SKM-1 treated with dmso at 0.1 percent for 144 hours (cell line): Measurements from ENCODE around the gene PPP1R13B.

Experiments used
- DNase-seq: peaks from one replicate; lab custom pipeline; 2025; ENCODE audit not compliant: unreplicated experiment; lab: John Stamatoyannopoulos, UW

The PPP1R13B gene

DNA sequence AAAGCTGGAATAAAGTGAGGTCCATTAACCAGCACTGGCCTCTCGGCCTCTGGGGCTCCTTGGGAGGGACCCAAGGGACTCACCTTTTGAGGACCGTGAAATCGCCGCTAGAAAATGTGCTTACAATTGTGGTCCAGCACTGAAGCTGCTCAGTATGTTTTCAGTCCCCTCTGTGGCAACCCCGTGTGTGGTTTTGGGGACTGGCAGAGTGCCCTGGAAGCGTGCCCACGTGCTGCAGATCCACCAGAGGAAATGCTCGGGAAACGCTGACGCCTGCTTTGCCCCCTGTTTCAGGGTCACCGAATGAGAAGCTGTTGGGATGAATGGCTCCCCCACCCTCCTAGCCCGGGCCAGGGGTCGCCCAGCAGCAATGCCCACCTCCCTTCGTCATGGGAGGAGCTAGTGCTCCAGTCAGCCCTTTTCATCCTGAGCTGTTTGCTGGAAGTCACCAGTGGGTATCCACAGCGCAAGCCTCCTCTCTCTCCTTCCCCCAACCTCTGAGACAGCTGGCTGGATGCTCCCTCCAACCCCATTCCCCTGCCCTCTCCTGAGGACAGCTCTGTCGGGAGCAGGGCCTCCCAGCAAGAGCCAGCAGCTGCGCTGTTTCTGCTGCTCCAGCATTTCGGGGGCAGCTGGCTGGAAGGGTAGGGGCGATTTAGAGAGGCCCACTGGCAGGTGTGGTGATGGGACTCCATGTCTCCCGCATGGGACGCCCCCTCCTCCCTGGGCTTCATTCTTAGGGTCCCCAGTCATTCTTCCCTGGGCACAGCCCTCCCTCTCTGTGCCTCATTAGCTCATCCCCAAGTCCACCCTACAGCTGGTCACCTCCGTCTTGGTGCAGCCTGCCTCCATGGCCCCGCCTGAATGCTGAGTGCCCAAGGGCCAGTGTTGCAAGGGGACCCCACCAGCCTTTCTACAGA is 33.2 kb upstream of the PPP1R13B start:
- DNase-seq = no peak

- no peak for DNase-seq
These were observed 32.4 kb upstream of the PPP1R13B start for GRCh38 chr14:103879570-103880347.

DNA sequence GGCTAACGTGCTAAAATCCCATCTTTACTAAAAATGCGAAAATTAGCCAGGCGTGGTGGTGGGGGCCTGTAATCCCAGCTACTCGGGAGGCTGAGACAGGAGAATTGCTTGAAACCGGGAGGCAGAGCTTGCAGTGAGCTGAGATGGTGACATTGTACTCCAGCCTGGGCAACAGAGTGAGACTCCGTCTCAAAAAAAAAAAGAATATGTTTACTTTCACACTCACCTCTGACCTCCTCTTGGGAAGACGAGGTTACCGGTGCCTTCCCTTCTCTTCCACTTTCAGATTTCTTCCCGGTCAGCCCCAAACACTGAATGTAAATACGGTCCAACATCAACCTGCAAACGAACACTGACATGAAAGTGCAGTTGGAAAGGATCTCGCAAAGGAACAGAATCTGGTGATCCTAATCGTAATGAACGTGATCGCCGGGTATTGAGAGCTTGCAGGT is 31.8 kb upstream of the PPP1R13B start:
- DNase-seq = no peak

GRCh38 chr14:103878180-103878579 is 30.8 kb upstream of the PPP1R13B start:
- DNase-seq = no peak

DNA sequence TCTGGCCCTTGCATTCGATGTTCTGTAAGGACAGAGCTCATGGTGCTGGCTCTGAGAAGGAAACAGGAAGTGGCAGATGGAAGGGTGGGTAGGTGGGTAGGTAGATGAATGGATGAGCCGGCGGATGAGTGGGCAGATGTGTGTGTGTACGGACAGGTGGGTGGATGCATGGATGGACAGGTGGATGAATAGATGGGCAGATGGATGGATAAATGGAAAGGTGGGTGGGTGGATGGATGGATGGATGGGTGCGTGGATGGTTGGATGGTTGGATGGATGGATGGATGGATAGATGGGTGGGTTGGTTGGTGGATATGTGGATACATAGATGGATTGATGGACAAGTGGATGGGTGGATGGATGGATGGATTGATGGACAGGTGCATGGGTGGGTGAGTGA is 27.6 kb upstream of the PPP1R13B start:
- DNase-seq = no peak

DNA sequence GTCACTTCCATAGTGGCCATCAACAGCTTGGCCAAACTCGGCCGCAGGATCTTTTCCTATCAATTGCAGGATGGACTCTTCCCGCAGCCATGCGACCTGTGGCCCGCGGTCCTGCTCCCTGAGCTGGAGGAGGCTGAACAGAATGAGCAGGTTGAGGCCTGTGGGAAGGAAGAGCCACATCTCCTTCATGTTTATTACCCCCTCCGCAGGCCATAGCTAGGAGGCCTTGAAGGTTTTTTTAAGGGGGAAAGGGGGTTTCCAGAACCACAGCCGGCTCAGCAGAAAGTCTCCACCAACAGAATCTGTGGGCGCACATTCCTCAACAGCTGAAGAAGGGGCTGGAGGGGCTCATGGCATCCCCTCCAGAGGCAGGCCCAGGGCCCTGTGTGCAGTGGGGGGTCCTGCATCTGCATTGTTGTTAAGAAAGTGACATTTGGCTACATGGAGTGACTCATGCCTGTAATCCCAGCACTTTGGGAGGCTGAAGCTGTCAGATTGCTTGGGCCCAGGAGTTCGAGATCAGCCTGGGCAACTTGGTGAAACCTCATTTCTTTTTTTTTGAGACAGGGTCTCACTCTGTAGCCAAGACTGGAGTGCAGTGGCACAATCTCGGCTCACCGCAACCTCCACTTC is 25.2 kb upstream of the PPP1R13B start:
- DNase-seq = no peak

DNA sequence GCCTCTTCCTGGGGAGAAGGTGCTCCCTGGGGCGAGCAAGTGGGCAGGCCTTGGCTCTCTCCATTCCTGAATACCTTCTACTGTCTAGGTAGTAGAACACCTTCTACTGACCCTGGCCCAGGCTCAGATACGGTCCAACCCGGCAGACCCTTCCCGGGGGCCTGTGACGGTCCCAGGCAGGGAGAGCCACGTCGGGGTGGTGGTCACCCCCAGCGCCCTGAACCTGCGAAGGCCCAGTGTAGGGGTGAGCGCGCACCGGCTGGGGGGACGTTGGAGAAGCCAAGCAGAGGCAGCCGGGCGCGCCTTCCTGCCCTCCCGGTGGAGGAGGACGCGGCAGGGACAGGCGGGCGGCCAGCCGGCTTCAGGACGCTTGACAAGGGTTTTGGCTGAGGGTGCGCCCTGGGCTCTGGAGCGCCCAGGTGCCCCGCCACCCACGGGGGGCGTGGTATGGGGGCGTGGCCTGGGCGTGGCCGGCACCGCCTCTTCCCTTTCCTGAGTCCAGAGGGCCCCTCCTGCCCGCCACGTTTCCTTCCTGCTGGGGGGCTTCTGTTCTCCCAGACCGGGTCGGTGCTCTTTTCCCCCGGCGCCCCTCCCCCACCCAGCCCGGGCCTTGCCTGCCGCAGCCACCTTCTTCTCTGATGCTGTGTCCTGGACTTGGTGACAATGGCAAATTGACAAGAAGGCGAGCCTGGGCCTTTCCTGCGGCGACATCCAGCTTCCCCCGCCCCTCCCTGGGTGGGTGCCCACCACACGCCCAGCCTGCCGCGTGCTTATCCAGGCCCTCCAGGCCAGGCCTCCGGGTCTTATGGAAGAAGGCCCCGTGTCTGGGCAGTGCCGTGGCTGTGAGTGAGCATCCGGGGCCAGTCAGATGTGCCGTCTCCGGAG is 24.5 kb upstream of the PPP1R13B start:
- no peak for DNase-seq

DNA sequence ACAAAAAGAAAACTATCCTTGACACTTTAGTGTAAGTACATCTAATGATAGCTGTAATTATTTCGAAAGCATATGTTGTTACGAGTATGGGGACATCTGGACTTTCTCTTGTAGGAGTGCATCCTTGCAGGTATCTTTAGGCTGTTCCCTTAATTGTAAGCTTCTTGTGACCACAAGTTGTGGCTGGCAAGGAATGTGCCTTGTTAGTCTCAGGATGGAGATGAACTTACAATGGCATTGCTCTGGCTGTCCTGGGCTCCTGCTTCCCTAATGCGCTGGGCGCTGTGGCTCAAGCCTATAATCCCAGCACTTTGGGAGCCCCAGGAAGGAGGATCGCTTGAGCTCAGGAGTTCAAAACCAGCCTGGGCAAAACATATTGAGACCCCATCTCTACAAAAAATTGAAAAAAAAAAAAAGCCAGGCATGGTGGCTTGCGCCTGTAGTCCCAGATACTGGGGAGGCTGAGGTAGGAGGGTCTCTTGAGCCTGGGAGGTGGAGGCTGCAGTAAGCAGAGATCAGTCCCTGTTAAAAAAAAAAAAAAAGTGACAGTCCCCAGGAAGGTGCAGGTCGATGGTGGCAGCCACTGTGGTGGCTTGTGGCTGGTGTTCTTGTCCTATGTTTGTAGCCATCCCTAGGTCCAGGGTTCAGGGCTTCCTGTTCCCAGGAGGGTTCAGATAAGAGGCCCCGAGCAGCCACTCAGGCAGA is 23.7 kb upstream of the PPP1R13B start:
- DNase-seq = no peak

DNA sequence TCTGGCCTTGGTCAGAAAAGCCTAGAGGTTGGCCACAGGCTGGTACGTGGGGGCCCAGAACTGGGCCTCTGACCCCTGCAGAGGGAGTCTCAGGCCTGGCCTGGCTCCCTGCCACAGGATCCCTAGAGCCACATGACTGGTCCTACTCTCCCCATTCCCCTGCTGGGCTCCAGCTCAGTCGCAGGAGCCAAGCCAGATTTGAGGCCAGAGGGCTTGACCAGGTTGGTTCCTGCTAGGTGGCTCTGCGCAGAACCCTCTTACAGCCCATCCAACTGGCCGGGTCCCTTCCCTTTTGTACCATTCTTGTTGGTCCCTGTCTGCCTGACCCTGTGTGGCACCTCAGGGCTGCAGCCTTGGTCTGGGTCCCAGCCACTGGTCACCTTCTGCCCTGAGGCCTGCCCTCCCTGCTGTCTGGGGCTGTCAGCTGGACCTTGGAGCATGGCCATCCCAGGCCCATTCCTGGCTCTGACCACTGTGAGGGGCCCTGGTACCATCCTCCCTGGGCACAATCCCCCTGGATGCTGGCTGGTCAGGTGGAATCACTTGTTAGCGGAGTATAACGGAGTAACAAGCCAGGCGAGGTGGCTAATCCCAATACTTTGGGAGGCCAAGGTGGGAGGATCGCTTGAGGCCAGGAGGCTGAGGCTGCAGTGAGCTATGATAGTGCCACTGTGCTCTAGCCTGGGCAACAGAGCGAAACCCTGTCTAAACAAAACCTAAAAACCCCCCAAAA is 22.9 kb upstream of the PPP1R13B start:
- no peak for DNase-seq

DNA sequence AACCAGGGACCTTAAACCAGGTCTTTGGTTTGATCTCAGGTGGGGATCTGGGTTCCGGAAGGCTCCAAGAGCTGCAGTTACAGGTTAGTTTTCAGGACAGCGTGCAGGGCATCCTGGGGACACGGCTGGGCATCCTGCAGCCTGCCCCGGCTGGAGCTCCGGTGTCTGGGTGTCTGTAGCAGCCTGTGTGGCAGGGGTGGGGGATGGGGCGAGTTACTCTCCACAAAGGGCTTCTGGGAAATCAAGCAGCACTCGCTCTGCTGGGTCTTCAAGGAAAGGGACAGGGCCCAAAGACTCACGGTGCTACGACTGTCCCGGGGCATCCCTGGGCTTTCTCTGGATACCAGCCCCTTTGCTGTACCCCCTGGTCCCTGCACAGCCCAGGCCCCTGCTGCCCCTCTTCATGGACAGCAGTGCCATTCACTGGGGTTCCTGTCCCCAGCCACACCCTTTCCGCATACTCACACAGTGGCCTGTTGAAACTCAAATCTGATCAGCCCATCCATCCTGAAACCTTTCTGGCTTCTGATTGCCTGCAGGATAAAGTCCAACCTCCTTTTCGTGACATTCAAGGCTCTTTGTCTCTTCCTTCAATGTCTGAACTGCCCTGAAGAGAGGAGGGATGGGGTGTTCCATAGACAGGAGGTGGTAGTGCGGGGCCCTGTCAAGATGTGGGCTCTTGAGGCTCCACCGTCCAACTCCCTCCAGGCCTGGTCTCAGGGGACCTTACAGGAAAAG is 22.2 kb upstream of the PPP1R13B start:
- DNase-seq = no peak

DNA sequence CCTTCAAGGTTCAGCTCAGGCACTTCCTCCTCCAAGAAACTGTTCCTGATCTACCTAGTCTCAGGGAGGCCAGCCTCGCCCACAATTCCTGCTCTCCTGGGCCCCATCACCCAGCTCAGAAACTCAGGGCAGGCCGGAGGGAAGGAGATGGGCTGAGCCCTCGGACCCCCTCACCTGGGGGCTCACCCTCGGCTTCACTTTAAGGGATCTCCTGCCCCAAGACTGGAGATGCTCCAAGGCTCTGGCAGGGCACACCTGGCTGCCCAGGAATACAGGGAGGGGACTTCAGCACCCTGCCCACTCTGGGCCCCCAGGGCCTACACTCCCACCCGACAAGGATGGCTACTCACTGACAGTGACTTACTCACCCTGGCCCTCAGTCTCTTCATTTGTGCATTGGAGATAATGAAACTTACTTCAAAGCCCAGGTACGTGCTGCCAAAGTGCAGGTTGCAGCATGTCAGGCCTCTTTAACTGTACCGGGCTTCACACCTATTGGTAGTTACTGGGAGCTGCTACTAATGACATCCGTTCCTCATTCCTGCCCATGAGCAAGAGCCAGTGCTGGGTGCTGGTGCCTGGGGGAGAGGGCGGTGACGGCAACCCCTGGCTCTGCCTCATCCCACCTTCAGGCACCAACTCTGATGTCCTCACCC is 21.0 kb upstream of the PPP1R13B start:
- no peak for DNase-seq

GRCh38 chr14:103867523-103867953 is 20.2 kb upstream of the PPP1R13B start:
- DNase-seq = no peak

DNA sequence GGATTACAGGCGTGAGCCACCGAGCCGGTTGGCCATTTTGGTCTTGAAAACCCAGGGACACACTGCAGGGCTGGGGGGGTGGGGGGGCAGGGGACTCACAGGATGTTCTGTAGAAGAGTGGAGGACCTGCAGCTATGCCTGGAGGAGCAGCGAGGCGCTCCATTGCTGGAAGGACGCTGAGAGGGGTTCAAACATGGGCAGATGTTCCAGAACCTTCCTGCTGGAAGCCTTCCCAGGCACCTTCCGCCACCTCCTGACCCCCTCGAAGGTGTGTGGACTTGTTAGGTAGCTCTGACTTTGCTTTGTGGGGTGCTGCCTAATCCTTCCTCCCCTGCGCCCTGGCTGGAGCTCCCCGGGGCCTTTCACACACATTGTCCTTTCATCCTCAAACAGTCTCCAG is 19.6 kb upstream of the PPP1R13B start:
- DNase-seq = no peak

DNA sequence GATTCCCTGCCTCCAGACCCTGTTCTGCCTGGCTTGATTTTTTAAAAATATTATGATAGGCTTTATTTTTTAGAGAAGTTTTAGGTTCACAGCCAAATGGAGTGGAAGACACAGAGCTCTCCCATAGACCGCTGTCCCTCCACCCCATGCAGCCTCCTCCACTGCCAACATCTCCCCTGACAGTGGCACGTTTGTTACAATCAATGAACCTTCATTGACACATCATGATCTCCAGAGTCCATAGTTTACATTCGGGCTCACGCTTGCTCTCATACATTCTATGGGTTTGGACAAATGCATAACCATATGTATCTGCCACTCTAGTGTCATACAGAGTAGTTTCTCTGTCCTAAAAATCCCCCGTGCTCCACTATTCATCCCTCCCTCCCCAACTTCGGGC is 15.9 kb upstream of the PPP1R13B start:
- no peak for DNase-seq

GRCh38 chr14:103862393-103862782 is 15.0 kb upstream of the PPP1R13B start:
- no peak for DNase-seq

DNA sequence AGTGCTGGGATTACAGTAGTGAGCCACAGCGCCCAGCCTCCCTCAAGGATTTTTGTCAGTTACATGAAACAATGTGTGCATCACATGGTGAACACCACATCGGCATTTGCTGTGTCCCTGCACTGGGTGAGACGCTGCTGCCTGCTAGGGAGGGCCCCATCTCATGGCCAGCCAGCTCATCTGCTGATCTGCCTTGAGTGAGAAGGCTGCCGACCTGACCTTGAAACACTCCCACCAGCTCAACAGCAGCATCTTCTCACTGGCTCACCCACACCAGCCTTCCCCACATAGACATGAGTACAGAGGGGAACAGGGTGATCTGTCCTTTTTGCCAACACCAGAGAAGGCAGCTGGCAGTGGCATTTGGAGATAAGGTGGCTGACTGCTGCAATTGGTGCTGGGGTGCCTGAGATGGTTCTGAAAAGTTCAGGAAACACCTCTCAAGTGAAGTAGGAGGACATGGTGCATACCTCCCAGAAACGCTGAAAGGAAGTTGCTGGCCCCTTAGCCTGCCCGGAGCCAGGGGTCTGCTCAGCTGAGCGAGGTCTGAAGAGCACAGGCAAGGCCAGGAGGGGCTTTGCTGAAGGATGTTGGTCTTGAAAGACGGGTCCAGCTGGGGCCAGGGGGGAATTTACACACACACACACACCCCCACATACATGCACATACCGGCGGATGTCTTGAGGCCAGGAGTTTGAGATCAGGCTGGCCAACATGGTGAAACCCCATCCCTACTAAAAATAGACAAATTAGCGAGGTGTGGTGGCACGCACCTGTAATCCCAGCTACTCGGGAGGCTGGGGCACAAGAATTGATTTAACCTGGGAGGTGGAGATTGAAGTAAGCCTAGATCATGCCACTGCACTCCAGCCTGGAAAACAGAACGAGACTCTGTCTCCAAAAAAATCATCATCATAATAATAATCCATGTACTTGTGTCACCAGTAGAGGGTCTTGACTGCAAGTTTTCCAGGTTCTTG is 14.3 kb upstream of the PPP1R13B start:
- DNase-seq = no peak
